ENCODE data around the gene ATP11B.

ATP11B gene

GRCh38 chr3:182936239-182936917 lies 143.1 kb downstream of the ATP11B start:
- H3K27me3 Mint-ChIP-seq: no peaks in the 10 kb centered on the region
- H3K4me3 Mint-ChIP-seq: no peak overlapping the region
- H3K4me1 Mint-ChIP-seq: peaks cover 10% of the 10 kb centered on the region
- peaks cover 15% of the 10 kb centered on the region for H3K36me3 Mint-ChIP-seq
- H3K27ac Mint-ChIP-seq: no peak overlapping the region
- no peak for ATAC-seq
- peaks cover 4% of the 10 kb centered on the region for H3K9me3 Mint-ChIP-seq

GRCh38 chr3:182936918-182937285 lies 143.6 kb downstream of the ATP11B start:
- peaks cover 4% of the 10 kb centered on the region for H3K9me3 Mint-ChIP-seq
- no peak overlapping the region for H3K4me3 Mint-ChIP-seq
- no peak for ATAC-seq
- peaks cover 11% of the 10 kb centered on the region for H3K36me3 Mint-ChIP-seq
- H3K4me1 Mint-ChIP-seq: peaks cover 10% of the 10 kb centered on the region
- no peak overlapping the region for H3K27ac Mint-ChIP-seq
- H3K27me3 Mint-ChIP-seq: no peaks in the 10 kb centered on the region

- H3K27me3 Mint-ChIP-seq: no peaks in the 10 kb centered on the region
- no peak overlapping the region for H3K4me3 Mint-ChIP-seq
- no peak overlapping the region for H3K27ac Mint-ChIP-seq
- H3K4me1 Mint-ChIP-seq: peaks cover 10% of the 10 kb centered on the region
- H3K36me3 Mint-ChIP-seq: peaks cover 6% of the 10 kb centered on the region
- no peaks in the 10 kb centered on the region for H3K9me3 Mint-ChIP-seq
- ATAC-seq: no peak
These were observed 144.2 kb downstream of the ATP11B start for GRCh38 chr3:182937293-182938051.

DNA sequence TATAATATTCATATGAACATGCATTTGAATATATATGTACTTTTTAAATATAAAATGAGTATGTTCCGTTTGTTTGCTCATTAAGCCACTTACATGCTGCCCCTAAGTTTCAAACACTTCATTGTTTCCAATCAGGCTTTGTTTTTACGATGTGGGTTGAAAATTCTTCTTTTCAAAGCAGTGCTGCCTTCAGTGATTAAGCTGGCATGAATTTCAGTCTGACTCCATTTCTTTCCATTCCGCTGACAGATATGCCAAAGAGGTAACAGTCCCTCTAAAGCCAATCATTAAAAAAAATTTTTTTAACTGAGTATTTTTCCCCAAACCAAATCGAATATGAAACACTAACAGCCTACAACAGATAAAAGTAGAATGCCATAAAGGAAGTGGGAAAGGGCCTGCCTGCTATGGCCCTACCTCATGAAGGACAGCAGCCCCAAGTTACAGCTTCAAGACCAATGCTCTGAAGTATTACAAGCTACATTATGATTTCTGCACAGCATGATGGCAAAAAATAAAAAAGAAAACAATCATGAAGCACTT lies 147.0 kb downstream of the ATP11B start:
- H3K27ac Mint-ChIP-seq: no peak overlapping the region
- H3K36me3 Mint-ChIP-seq: peaks cover 17% of the 10 kb centered on the region
- no peak for ATAC-seq
- no peaks in the 10 kb centered on the region for H3K27me3 Mint-ChIP-seq
- no peak overlapping the region for H3K4me3 Mint-ChIP-seq
- no peaks in the 10 kb centered on the region for H3K9me3 Mint-ChIP-seq
- peaks cover 10% of the 10 kb centered on the region for H3K4me1 Mint-ChIP-seq

DNA sequence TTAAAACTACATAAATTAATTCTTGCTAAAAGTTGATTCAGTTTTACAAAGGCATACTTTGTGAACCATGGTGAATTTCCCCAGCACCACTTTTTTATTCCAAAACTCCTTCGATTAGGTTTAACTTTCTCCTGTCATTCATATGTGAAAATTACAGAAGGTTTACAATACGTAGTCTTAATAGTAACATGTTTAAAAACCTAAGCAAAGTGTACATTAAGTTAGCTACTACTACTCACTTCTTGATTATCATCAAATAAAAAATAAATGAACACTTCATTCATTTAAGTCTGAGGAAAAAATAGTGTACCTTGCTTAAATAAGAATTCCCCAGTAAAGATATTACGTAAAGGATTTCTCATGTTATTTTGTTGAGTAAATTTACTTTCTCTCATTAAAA lies 148.4 kb downstream of the ATP11B start:
- no peaks in the 10 kb centered on the region for H3K9me3 Mint-ChIP-seq
- no peaks in the 10 kb centered on the region for H3K27me3 Mint-ChIP-seq
- no peak overlapping the region for H3K4me3 Mint-ChIP-seq
- H3K36me3 Mint-ChIP-seq: peaks cover 28% of the 10 kb centered on the region
- ATAC-seq: no peak
- H3K27ac Mint-ChIP-seq: no peak overlapping the region
- peaks cover 10% of the 10 kb centered on the region for H3K4me1 Mint-ChIP-seq

DNA sequence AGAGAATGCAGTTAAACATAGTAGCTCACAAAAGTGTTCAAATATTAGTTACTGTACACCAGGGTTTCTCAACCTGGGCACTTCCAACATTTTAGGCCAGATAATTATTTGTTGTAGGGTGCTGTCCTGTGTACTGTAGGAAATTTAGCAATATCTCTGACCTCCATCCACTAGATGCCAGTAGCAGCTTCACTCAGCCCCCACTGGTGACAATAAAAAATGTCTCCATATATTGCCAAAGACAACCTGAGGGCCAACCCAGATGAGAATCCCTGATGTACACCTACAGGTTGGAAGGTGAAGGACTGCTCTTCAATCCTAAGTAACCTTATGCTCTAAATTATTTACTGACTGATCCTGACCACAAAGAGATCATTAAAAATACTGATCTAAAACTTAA lies 154.6 kb downstream of the ATP11B start:
- no peak for ATAC-seq
- Mint-ChIP-seq H3K9me3 (no peaks in the 10 kb centered on the region), H3K4me3 (no peak overlapping the region), H3K27ac (no peak overlapping the region), H3K4me1 (no peaks in the 10 kb centered on the region), H3K36me3 (peaks cover 68% of the 10 kb centered on the region), H3K27me3 (no peaks in the 10 kb centered on the region)

DNA sequence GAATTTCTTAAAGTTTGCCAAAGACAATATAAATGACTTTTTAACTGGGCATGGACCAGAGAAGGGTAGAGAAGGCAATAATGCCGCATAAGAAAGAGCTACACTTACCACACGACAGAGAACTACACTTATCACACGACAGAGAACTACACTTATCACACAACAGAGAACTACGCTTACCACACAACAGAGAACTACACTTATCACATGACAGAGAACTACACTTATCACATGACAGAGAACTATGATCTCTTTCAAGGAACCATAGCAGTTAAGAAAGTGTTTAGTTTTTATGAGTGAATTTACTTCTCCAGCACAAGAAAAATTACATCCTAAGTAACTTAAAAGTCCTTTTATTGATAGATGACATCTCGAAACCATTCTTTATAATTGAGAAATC lies 155.0 kb downstream of the ATP11B start:
- H3K4me1 Mint-ChIP-seq: no peaks in the 10 kb centered on the region
- no peak overlapping the region for H3K27ac Mint-ChIP-seq
- H3K4me3 Mint-ChIP-seq: no peak overlapping the region
- no peaks in the 10 kb centered on the region for H3K9me3 Mint-ChIP-seq
- no peaks in the 10 kb centered on the region for H3K27me3 Mint-ChIP-seq
- H3K36me3 Mint-ChIP-seq: peaks cover 70% of the 10 kb centered on the region
- ATAC-seq: no peak

DNA sequence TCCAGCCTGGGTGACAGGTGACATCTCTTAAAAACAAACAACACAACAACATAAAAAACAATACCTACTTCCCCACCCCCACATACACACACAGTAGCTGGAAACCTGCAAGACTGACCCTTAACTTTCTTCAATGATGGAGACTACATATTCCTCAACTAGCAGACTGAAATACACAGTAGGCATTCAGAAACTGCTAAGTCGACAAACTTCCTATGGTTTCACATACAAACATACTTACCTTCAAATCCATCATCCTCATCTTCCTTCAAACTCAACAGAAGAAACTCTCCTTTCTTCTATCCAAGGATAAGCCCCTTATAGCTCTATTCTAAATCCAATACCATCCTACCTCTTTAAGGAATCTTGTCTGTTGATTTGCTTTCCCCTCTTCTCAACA lies 156.4 kb downstream of the ATP11B start:
- Mint-ChIP-seq H3K36me3 (peaks cover 70% of the 10 kb centered on the region), H3K27ac (no peak overlapping the region), H3K4me1 (no peaks in the 10 kb centered on the region), H3K9me3 (no peaks in the 10 kb centered on the region), H3K27me3 (no peaks in the 10 kb centered on the region), H3K4me3 (no peak overlapping the region)
- no peak for ATAC-seq

GRCh38 chr3:182954553-182955235 lies 161.4 kb downstream of the ATP11B start:
- Mint-ChIP-seq H3K27me3 (no peaks in the 10 kb centered on the region), H3K4me3 (no peak overlapping the region), H3K9me3 (no peaks in the 10 kb centered on the region), H3K4me1 (peaks cover 6% of the 10 kb centered on the region), H3K36me3 (peaks cover 60% of the 10 kb centered on the region), H3K27ac (no peak overlapping the region)
- peak; percentile 53 for ATAC-seq

GRCh38 chr3:182957226-182957625 lies 163.9 kb downstream of the ATP11B start:
- Mint-ChIP-seq H3K27ac (no peak overlapping the region), H3K27me3 (no peaks in the 10 kb centered on the region), H3K4me1 (peaks cover 16% of the 10 kb centered on the region), H3K36me3 (peaks cover 59% of the 10 kb centered on the region), H3K9me3 (no peaks in the 10 kb centered on the region), H3K4me3 (no peak overlapping the region)
- no peak for ATAC-seq

GRCh38 chr3:182957676-182958266 lies 164.5 kb downstream of the ATP11B start:
- Mint-ChIP-seq H3K4me3 (no peak overlapping the region), H3K4me1 (peaks cover 16% of the 10 kb centered on the region), H3K27me3 (no peaks in the 10 kb centered on the region), H3K27ac (no peak overlapping the region), H3K9me3 (no peaks in the 10 kb centered on the region), H3K36me3 (peaks cover 59% of the 10 kb centered on the region)
- no peak for ATAC-seq

DNA sequence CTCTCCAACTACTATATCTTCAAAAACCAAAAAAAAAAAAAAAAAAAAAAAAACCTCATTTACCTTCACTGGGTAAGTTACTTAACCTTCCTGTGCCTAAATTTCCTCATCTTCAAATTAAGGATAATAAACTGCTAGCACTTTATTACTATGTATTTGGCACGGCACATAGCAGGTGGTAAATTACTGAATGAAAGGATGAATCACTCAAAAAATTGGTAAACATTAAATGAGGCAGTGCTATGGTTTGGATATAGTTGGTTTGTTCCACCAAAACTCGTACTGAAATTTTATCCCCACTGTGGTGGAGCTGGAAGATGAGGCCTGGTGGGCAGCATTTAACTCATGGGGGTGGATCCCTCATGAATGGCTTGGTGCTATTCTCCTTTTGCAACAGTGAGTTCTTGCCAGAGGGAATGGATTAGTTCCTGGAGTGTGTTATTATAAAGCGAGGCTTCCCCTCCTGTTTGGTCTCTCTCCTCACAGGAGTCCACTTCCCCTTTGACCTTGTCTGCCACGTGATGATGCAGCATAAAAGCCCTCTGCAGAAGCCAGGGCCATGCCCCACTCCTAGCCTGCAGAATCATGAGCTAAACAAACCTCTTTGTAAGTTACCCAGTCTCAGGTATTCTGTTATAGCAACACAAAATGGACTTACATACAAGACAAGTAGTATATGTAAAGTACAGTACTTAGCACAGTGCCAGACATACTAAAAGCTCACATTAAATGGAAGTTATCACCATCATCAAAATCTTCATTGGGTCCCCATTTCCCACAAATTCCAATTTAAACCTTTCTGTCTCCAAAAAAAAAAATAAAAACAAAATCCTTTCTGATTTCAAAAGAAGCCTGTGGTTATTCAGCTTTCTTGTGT lies 166.4 kb downstream of the ATP11B start:
- no peak overlapping the region for H3K27ac Mint-ChIP-seq
- H3K4me3 Mint-ChIP-seq: no peak overlapping the region
- peaks cover 52% of the 10 kb centered on the region for H3K36me3 Mint-ChIP-seq

GRCh38 chr3:182962166-182962565 lies 168.9 kb downstream of the ATP11B start:
- ATAC-seq: no peak
- Mint-ChIP-seq H3K27me3 (no peaks in the 10 kb centered on the region), H3K9me3 (no peaks in the 10 kb centered on the region), H3K27ac (no peak overlapping the region), H3K36me3 (peaks cover 46% of the 10 kb centered on the region), H3K4me1 (peaks cover 27% of the 10 kb centered on the region), H3K4me3 (no peak overlapping the region)

More for the DNA sequence above, 166.4 kb downstream of the ATP11B start:
- Mint-ChIP-seq H3K9me3 (no peaks in the 10 kb centered on the region), H3K27me3 (no peaks in the 10 kb centered on the region), H3K4me1 (peaks cover 16% of the 10 kb centered on the region)
- ATAC-seq: no peak

DNA sequence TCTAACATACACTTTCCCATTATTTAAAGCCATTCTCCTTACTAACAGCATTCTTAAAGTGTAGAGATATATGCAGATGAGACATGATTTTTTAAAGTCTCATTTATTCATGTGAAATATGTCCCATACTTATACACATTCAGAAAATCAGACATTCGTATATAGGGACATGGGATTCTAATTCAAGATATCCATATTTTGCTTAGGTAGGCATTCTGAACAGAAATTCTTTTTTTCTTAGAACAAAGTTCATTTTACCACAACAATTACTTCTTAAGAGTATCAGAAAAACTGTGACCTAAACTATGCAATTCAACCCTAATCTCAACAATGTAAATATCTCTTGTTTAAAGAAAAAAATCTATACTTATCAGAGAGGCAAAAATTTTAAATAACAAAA lies 170.9 kb downstream of the ATP11B start:
- Mint-ChIP-seq H3K27ac (no peak overlapping the region), H3K4me3 (no peak overlapping the region), H3K27me3 (no peaks in the 10 kb centered on the region), H3K9me3 (no peaks in the 10 kb centered on the region), H3K36me3 (peaks cover 35% of the 10 kb centered on the region), H3K4me1 (peaks cover 43% of the 10 kb centered on the region)
- no peak for ATAC-seq

Data from stimulated activated memory B cell treated with anti-CD40 and anti-IgM and Interleukin-4, amounts not matched to agents 10 μg/mL and 1 μg/mL and 100 μg/mL, for 72 hours (primary cell).